DMS 273 (cell line): Measurements from ENCODE around the gene TACR2.
"Not testable (repeated sequence)": the region's sequence is repeated elsewhere in the genome, so short reads cannot be mapped to it uniquely, and the experiment has no call there.

Source experiments
- DNase-seq: peaks from one replicate; lab custom pipeline; 2025; ENCODE audit not compliant: unreplicated experiment; lab: John Stamatoyannopoulos, UW

TACR2 gene

DNA sequence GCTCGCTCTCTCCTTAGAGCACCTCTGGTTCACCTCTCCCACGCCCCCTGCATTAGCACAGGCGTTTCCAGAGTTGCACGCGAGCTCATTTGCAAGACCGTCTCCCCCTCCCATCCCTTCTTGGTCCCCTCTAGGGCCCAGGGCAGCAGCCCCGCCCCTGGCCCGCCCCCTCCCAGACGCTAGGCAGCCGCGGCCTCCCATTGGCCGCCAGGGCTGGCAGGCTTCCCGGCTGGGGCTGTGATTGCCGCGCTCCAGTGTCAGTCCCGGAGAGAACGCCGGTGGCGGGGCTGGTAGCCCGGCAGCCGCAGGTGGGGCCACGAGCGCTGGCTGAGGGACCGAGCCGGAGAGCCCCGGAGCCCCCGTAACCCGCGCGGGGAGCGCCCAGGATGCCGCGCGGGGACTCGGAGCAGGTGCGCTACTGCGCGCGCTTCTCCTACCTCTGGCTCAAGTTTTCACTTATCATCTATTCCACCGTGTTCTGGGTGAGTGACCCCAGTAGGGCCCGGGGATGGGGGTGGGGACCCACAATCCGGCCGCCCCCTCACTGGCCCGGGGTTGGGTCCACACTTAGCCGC is 34.6 kb upstream of the TACR2 start, which contains the start of gene TSPAN15:
Gene TSPAN15 (plus strand): TSS at position 257 of the 575 bp plus-strand sequence. CDS start 130 bp downstream, at position 387.
- peak; percentile 94 for DNase-seq

- not testable (repeated sequence) for DNase-seq
Measured at GRCh38 chr10:69450395-69450794, 33.7 kb upstream of the TACR2 start.

DNA sequence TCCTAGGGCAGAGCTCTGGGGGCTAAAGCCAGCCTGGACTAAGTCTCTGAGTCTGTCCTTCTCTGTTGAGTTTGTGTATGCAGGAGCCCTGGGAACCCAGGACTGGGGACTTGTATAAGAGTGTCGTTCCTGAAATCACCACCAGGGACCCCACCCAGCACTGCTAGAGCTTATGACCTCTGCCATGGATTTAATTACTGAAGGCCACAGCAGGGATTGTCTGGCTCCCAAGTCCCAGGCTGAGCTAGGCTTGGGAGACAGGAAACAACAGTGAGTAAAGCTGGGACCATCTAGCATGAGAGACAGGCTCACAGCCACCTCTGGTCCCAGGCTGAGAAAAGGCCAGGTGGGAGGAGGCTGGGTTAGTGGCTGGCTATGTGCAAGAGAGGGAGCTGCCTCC is 33.1 kb upstream of the TACR2 start:
- DNase-seq = peak; percentile 81

DNA sequence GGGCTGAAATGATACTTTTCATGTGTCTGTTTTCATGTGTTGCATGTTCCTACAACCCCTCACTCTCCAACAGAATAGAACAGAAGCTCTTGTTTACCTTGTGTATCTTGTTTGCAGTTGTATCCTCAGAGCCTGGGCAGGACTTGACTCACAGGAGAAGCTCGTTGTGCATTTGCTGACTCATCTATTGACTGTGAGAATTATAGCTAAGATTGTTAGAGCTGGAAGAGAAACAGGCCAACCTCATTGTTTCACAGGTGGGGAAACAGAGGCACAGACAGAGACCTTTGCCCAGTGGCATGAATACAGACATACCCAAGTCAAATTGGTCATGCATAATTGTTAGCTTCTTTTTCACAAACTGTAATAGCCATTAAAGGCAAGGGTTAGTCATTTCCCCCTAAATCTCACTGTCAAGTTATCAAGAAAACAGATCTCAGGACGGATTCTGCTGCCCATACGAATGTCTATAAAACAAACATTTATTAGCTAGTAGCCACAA is 30.0 kb upstream of the TACR2 start:
- DNase-seq = no peak

- no peak for DNase-seq
Measured at GRCh38 chr10:69446229-69446628, 29.5 kb upstream of the TACR2 start.

DNA sequence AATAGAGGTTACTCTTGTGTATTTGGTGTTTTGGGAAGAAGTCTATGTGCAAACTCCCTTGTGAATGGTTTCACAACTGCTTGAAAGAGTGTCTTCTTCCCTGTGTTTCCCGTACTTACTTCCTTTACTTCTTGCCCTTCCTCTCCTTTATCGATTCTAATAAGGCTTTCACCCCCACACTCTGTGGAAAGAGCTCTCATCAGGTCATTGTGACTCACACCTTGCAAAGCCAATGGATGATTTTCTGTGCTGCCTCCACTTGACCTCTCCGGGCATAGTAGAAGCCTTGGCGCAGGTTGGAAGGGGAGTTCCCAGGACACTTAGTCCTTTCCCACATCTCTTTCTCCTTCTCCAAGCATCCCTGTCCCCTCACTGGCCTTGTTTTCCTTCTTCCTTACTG is 28.3 kb upstream of the TACR2 start:
- DNase-seq = no peak

- no peak for DNase-seq
Measured at GRCh38 chr10:69443354-69443753, 26.6 kb upstream of the TACR2 start.

DNA sequence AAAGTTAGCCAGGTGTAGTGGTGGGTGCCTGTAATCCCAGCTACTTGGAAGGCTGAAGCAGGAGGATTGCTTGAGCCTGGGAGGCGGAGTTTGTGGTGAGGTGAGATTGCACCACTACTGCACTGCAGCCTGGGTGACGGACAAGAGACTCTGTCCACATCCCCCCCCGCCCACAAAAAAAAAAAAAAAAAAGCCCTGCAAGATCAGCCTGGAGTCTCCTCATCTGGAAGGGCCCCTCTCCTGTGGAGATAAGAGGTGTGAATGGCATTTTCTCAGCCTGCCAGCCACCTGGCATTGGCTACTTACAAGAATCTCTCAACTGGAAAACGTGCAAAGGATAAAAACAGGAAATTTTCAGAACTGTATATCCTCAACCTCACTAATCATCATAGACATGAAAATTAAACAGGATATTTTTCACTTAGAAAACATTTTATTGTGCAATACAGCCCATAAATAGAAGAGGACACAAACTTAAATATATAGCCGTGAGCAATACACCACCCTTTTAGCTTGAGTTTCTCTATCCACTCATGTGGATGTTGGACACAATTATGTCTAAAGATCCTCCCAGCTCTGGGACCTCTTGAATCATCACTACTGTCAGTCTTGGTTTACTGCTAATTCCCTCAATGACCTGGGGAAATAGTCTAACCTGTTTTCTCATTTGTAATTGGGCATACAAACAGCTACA is 23.2 kb upstream of the TACR2 start:
- DNase-seq = peak; percentile 61

DNA sequence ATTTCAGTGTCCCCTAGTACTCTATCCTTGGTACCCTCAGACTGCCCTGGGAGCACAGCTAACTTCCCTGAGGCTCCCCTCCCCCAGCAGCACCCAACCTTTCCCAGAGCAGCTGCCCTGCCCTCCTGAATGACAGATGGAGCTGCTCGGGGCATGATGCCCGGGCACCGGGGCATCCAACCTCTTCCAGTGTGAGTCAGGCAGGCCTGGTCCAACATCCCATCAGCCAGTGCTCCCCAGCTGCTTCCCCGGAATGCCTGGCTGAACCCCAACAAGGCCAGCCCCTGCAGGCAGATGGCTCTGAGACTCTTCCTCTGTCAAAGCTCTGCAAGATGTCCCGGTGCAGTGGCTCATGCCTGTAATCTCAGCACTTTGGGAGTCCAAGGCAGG is 22.6 kb upstream of the TACR2 start:
- DNase-seq = peak; percentile 95

- peak; percentile 85 for DNase-seq
Measured at GRCh38 chr10:69438536-69439349, 22.0 kb upstream of the TACR2 start.

GRCh38 chr10:69437321-69438259 is 20.9 kb upstream of the TACR2 start:
- no peak for DNase-seq

GRCh38 chr10:69435966-69436520 is 19.3 kb upstream of the TACR2 start:
- peak; percentile 61 for DNase-seq

DNA sequence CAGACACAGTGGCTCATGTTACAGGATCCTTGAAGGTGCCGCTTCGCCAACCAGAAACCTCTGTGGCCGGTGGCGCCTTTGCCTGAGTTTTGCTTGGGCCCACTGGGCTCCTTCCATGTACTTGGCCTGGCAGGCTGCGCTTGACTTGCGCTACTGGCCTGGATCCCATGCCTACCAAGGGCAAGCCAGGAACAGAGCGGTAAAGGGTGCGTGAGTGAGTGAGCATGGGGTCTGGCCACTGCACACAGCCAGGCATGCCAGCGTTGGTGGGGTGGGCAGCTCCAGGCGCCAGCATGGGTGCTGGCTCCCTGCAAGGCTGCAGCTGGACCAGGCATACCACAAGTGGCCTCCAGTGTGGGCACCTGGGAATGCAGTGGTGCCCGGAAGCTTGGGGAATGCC is 18.2 kb upstream of the TACR2 start:
- no peak for DNase-seq

GRCh38 chr10:69434169-69434568 is 17.5 kb upstream of the TACR2 start:
- DNase-seq = no peak

- no peak for DNase-seq
Measured at GRCh38 chr10:69428165-69428564, 11.4 kb upstream of the TACR2 start.

GRCh38 chr10:69426376-69426727 is 9.6 kb upstream of the TACR2 start:
- DNase-seq = no peak

GRCh38 chr10:69425511-69426298 is 9.0 kb upstream of the TACR2 start:
- no peak for DNase-seq

GRCh38 chr10:69425041-69425440 is 8.3 kb upstream of the TACR2 start:
- no peak for DNase-seq

DNA sequence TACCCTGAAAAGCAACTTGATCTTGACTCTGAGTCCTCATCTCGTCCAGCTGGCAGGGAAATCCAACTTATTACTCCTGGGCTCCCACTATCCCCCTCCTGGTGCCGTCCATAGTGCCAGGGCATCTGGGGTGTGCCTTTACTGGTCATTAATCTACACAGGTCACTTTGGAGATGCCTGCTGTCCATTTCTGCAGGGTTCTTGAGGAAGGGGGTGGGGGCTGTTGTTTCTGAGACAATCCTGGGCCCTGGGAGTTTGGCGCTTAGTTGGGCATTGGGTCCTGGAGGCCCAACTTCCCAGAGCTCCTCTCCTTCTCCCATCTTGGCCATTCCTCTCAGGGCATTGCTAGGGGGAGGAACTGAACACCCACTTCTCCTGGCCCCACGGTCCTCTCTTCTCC is 6.0 kb upstream of the TACR2 start:
- DNase-seq = no peak
